ENCODE data around the gene PTH2R.

DNA sequence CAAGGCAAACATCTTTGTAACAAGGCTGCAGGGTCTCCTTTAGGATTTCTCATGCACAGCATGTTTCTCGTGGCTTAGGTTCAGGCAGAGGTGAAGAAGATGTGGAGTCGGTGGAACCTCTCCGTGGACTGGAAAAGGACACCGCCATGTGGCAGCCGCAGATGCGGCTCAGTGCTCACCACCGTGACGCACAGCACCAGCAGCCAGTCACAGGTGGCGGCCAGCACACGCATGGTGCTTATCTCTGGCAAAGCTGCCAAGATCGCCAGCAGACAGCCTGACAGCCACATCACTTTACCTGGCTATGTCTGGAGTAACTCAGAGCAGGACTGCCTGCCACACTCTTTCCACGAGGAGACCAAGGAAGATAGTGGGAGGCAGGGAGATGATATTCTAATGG is 86.6 kb downstream of the PTH2R start:
- TF ChIP-seq POLR2A (IDR thresholded peaks at IDR 0.05; ENCODE audit: low read depth, low read length), result no peak
- no peak for TF ChIP-seq TAF1 (IDR thresholded peaks at IDR 0.05; ENCODE audit: borderline replicate concordance, low read depth, low read length)
- TF ChIP-seq POLR2AphosphoS5 (IDR thresholded peaks at IDR 0.05; ENCODE audit: low read depth, low read length), result no peak
